GM12873 (cell line): ENCODE data around the gene KLHL13.

Experiments used
- TF ChIP-seq, protein P1 (sequence below): IDR thresholded peaks from 2 replicates; pipeline ENCODE4 v1.5.1; 2012; ENCODE audit warnings: low read depth, mild to moderate bottlenecking, moderate library complexity, low read length, control low read depth; ENCODE audit not compliant: insufficient read depth; ENCODE audit errors: missing control alignments

KLHL13 gene, protein sequence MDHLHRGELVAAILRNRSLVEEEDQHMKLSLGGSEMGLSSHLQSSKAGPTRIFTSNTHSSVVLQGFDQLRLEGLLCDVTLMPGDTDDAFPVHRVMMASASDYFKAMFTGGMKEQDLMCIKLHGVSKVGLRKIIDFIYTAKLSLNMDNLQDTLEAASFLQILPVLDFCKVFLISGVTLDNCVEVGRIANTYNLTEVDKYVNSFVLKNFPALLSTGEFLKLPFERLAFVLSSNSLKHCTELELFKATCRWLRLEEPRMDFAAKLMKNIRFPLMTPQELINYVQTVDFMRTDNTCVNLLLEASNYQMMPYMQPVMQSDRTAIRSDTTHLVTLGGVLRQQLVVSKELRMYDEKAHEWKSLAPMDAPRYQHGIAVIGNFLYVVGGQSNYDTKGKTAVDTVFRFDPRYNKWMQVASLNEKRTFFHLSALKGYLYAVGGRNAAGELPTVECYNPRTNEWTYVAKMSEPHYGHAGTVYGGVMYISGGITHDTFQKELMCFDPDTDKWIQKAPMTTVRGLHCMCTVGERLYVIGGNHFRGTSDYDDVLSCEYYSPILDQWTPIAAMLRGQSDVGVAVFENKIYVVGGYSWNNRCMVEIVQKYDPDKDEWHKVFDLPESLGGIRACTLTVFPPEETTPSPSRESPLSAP

DNA sequence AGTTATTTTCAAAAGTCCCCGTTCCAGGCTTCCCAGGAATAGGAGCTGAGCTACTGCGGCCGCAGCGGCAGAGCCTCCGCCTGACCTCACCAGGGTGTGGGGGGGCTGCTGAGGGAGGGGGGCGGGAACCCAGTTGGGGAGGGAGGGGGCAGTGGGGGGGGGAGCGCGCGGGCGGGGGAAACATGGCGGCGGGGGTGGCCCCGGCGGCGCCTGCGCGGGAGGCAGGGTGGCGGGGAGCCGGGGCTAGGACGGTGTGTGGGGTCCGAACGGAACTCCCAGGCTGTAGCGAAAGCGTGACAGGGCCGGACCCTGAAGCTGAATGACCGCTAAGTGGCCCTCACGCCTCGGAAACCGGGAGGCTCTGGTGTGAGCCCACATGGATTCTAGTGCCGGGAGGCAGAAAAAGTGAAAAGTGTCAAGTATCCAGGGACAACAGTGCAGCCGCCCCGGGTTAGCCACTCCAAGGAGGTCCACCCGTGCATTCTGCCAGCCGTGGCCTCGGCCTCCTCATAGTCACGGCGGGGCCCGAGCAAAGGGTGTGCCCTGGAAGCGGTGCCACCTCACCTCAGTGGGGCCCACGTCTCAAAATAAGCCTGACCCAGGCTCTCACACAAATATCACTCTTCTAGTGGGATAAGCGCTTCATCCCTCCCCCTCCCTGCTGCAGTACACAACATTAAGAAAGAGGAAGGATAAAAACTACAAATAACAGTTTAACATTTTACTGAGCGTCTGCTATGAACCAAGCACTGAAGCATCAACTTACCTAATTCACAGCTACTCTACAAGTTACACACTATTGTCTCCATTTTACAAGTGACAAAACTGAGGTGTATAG lies at the start of gene KLHL13:
Gene KLHL13 (minus strand): TSS at position 98 of the 838 bp plus-strand sequence. CDS start 88,337 bp downstream, outside the sequence.
- TF ChIP-seq, protein P1, sequence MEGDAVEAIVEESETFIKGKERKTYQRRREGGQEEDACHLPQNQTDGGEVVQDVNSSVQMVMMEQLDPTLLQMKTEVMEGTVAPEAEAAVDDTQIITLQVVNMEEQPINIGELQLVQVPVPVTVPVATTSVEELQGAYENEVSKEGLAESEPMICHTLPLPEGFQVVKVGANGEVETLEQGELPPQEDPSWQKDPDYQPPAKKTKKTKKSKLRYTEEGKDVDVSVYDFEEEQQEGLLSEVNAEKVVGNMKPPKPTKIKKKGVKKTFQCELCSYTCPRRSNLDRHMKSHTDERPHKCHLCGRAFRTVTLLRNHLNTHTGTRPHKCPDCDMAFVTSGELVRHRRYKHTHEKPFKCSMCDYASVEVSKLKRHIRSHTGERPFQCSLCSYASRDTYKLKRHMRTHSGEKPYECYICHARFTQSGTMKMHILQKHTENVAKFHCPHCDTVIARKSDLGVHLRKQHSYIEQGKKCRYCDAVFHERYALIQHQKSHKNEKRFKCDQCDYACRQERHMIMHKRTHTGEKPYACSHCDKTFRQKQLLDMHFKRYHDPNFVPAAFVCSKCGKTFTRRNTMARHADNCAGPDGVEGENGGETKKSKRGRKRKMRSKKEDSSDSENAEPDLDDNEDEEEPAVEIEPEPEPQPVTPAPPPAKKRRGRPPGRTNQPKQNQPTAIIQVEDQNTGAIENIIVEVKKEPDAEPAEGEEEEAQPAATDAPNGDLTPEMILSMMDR = no peak

DNA sequence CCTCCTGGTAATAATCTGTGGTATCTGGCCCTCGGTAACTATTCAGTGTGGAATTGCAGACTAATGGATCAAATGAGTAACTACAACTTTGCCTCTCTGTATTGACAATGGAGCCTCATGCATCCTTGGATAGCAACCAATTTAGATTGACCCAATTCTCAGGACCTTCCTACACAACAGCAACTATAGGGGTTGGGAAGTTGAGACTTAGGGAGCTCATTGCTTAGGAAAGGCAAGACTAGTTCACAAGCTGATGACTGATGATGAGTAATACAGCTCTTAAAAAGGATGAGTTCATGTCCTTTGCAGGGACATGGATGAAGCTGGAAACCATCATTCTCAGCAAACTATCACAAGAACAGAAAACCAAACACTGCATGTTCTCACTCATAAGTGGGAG lies 47.5 kb upstream of the KLHL13 start:
- TF ChIP-seq, protein P1 = no peak

DNA sequence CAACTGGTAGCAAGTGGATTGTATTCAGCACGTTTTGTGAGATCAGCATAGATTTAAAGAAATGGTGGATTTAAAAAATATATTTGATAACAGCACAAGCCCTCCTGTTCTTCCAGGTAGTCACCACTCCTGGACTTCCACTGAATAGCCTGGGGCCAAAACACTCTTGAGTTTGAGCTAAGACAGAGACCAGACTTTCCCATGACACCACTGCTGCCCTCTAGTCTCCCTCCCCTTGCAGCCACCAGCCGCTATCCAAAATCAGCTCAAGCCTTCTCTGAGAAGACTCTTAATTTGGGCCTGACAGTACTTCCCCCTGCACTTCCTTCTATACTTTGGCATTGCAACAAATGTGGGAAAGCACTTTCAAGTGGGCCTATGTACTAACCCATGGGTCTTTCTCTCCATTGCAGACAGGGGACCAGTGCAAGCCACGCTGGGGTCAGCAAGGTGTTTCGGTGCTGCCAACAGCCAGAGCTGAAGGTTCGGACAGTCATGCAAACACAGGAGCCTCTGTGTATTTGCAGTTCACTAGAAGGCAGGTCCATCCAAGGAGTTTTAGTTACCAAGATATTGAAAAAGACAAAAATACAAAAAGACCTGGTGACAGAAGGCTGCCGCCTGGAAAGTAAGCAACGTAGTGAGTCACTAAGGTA lies 40.5 kb upstream of the KLHL13 start:
- TF ChIP-seq, protein P1 = no peak

DNA sequence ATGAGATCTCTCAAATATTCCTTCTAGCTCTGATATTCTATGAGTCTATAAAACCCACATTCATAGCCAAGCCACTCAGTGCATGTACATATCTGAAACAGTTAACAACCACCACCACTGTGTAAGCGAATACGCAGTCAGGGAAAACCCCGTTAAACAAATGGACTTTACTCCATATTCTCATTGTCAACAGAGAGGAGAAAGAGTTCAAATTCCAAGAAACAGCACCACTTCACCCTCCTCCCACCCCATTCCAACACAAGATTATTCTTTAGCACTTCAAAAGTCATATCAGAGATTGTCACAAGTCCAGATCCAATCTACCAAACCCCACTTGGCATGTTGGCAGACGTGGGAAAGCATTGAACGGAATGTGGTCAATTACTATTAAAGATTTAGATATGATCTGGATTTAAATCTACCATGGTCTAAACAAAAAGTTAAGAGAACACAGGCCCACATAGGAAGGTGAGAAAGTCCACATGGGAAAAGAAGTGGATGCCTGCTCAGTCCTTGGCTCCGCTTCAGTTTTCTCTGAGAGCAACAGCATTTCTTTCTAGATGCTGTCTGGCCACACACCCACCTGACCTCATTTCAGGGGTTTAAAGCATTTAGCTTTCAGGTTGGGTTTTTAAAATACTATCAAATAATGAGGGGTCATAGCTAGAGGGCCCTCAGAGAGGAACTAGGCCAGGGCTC lies 39.8 kb upstream of the KLHL13 start:
- TF ChIP-seq, protein P1 = no peak

DNA sequence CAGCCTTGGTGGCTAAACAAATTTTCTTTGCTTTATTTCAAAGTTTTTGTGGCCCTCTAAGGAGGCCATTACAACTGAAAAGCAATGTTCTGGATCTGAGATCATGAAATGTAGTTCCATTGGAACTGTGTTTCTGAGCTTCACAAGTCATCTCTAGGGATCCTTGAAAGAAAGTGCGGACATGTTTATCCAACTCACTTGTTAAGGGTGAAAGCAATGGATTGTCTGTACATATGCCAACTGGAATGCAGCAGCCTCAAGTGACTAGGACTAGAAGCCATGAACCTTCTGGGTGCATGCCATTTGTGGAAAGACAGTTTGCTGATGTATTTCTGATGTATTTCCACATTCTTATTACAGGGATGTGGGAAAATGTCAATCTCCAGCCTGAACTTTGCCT lies 36.7 kb upstream of the KLHL13 start:
- TF ChIP-seq, protein P1 = no peak

DNA sequence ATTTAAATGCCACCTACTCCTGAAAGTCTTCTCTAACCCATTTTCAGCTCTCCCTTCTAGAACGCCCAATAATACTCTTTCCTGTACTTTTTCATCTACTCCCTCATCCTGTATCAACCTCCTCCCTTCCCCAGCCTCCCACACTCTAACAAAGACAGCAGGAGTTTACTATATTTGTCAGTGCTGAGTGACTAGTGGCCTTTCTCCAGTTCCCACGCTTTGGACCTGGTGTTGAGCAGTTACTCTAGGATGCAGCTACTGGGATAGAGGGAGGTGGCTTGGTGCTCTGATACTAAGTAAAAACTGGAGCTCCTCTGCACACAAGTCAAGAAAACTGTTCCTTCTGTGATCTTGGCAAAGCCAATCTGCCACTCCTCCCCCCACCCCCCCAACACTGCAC lies 36.1 kb upstream of the KLHL13 start:
- TF ChIP-seq, protein P1 = no peak
